Stimulated activated CD4-positive, alpha-beta T cell treated with anti-CD3 and anti-CD28 coated beads, TNF-alpha, amount 100 ng/mL, for 48 hours (primary cell): ENCODE data around the gene EXOC7.
"Not testable (repeated sequence)": the region's sequence is repeated elsewhere in the genome, so short reads cannot be mapped to it uniquely, and the experiment has no call there.

Experiments used
- DNase-seq, 3 donors: peaks; one replicate each; pipeline ENCODE4 v3.0.0-alpha.2; 2020; ENCODE audit warnings: low read depth in 3 of 3

The EXOC7 gene

GRCh38 chr17:76088868-76089576, 14.6 kb downstream of the EXOC7 start:
- no peak for DNase-seq

DNA sequence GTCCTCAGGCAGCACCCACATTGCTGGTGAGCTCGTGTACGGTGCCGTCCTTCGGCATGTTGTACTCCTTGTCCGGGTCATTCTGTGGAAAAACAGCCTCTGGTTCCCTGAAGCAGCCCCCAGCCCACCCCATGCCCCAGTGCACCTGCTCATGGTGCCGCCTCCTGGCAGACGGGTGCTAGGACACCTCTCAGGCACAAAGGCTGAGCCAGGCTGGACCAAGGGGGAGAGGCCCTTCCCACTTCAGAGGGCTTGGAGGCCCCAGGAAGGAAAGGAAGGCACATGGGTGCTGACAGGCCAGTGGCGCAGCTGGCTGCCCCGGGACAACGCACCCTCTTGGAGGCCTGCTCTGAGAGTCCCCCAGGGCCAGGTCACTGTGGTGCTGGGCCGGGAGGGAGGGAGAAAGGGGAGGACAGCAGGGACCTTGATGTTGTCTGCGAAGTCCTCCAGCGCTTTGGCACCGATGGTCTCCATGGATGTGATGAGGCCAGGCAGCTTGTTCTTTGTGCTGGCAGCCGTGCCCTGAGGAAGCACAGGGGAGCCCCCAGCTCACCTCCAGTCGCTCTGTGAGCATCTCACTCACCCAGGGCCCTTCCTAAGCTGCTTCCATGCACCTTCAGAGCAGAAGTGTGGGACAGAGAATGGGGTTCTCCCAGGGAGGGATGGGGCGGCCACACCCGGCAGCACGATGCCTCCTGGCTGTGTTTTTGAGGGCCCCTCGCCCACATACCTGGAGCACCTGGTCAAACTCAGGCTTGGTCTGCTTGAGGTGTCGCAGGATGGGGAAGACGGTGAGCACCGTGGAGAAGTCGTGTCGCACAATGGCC, 15.3 kb downstream of the EXOC7 start:
- no peak for DNase-seq

GRCh38 chr17:76087531-76087930, 16.1 kb downstream of the EXOC7 start:
- DNase-seq = no peak

DNA sequence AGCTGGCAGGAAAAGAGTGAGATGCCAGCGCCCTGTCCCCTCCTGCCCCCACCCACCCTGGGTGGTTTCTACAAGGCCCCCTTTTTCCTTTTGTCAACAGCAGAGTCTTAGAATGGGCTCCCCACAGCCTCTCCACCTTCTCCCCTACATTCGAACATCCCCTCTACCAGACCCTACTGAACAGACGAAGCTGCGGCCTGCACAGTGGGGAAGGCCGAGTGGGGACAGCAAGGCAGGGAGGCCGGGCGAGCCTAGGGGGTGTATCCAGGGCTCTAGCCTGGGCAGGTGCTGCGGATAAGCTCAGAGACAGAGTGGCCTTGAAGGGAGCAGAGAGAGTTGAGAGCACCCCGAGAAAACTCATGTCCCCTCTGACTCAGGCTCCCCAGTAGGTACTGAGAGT, 17.2 kb downstream of the EXOC7 start:
- DNase-seq = no peak

- DNase-seq = no peak
Observed at GRCh38 chr17:76085731-76086366, 17.7 kb downstream of the EXOC7 start.

- DNase-seq = no peak
Observed at GRCh38 chr17:76085066-76085730, 18.4 kb downstream of the EXOC7 start.

DNA sequence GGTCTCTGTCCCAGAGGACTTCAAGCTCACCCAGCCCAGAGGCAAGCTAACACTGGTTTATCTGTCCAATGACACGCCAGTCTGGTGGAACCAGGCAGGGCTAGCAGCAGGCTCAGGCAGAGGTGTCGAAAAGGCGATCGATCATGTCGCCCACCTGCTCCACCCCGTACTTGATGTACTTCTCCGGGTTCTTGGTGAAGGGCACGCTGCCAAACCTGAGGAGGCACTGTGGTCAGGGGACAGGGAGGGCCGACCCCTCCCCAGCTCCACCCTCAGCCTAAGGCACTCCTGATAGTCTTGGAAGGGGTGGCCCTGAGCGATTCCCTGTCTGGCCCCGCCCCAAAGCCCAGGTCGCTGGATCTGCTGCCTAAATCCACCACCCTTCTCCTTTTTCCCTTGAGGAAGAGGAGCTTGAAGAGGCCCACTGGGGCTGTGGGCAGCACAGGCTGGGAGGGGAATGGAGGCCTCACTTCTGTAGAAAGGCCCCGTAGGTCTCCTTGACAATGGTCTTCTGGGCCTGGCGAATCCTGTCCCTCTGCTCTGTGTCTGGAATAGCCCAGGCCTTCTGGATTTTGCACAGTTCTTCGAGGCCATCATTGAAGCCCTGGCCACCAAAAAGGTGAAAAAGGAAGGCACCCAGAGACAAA, 19.9 kb downstream of the EXOC7 start:
- no peak for DNase-seq

GRCh38 chr17:76082326-76083251, 21.0 kb downstream of the EXOC7 start:
- no peak for DNase-seq

GRCh38 chr17:76081295-76082210, 22.0 kb downstream of the EXOC7 start:
- no peak for DNase-seq

DNA sequence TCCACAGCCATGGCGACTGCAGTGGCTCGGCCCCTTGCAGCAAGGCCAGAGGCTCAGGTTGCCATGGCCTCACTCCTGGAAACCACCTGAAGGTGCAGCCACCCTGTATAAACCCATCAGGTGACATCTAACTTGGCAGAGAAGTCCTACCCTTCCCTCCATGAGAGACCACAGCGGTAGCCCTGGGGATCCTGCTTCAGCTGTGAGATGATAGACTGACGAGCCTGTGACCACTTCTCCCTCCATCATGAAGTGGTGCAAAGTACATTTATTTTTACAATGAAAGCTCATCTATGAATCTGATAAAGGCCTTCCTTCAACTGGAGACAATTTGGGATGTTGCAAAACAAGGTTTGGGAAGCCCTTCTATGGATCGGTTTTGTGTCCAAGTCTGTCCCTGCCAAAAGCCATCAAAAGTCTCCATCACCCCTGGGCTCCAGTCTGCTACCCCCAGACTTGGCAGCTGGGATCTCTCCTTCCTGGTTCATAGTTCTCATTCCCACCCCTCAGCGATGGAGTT, 22.8 kb downstream of the EXOC7 start:
- DNase-seq = no peak

DNA sequence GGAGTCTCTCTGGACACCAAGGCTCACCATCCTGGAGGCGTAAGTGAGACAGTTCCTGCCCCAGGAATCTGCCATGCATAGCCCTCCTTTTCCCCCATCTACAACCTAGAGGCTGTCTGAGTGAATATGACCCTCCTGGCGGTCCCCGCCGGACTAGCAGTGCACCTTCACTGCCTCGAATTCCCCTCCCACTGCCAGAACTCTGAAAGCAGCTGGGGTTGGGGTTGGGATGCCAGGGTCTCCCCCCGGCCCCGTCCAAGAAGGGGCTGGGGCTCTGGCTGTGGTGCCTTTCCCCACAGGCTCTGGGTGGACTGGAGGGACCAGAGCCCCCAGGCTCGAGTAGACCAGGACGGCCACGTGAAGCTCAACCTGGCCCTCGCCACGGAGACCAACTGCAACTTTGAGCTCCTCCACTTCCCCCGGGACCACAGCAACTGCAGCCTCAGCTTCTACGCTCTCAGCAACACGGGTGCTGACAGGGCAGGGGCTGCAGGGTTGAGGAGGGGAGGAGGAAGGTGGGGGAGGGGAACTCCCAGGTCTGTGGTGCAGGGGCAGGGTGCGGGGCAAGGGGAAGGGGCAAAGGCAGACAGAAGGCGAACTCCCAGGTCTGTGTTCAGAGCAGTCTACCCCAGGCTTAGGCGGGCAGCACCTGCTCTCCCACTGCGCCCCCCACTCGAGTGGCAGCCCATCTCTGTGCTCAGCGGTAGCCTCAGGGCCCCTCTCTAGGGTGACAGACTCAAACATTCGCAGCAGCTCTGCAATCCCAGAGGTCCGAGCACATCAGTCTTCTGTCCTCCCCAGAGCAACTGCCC, 23.4 kb downstream of the EXOC7 start:
- no peak for DNase-seq

DNA sequence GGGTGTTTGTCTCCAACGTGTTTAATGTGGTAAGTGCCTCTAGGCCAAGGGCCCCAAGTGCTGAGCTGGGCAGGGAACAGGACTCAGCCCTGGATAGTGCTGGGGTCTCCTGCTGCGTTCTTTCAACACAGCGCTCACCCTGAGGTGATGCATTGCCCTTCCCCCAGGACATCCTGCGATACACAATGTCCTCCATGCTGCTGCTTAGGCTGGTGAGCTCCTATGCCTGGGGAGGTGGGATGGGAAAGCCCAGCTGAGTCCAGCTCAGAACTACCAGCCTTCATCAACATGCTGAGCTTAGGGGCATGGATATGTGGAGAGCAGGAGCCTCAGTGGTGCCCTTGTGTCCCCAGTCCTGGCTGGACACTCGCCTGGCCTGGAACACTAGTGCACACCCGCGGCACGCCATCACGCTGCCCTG, 24.0 kb downstream of the EXOC7 start:
- no peak for DNase-seq

- no peak for DNase-seq
Observed at GRCh38 chr17:76078860-76079534, 24.6 kb downstream of the EXOC7 start, which contains the start of gene ZACN. ZACN (plus strand) TSS chr17:76079182; CDS start chr17:76079265, 83 bp downstream.

- DNase-seq = not testable (repeated sequence)
Observed at GRCh38 chr17:76078370-76078769, 25.2 kb downstream of the EXOC7 start.

DNA sequence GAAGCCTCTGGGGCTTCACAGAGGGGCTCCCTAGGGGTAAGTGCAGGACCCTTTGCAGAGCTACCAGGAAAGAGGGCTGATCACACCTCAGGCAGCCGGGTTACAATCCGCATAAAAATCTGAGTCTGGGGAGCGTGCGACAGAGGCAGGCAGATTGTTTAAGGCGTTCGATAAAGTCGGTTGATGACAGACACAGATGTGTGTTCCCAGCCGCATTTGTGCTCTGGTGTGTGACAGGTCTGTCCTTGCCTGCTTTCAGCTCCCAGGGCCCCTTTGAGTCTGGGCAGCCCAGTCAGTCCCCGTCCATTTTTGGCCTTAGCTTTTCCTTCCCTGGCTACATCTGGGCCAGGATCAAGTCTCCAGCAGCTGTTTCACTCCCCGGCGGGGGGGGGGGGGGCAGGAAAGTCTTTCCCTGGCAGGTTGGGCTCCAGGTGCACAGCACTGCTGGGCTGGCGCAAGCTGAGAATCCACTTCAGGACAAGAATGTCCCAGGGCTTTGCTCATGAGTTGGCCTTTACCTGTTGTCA, 25.9 kb downstream of the EXOC7 start:
- no peak for DNase-seq

- DNase-seq = no peak
Observed at GRCh38 chr17:76076765-76077583, 26.6 kb downstream of the EXOC7 start.
